Activated CD4-positive, alpha-beta T cell treated with anti-CD3 and anti-CD28 coated beads, Interleukin-2, Interleukin-6, amounts not matched to agents 100 ng/mL and 50 ng/mL, durations not matched to agents 16 hours and 8 hours (primary cell): ENCODE measurements around the gene CYB5B.

ENCODE experiments used
- DNase-seq: peaks from one replicate; pipeline ENCODE4 v3.0.0-alpha.2; 2020

The CYB5B gene

GRCh38 chr16:69490707-69491324 lies 66.4 kb downstream of the CYB5B start:
- no peak for DNase-seq

- DNase-seq, result peak; percentile 51
Measured at GRCh38 chr16:69494991-69495392, 70.6 kb downstream of the CYB5B start.

- DNase-seq, result no peak
Measured at GRCh38 chr16:69495821-69496220, 71.4 kb downstream of the CYB5B start.

GRCh38 chr16:69496376-69496775 lies 72.0 kb downstream of the CYB5B start:
- no peak for DNase-seq

GRCh38 chr16:69496896-69497295 lies 72.5 kb downstream of the CYB5B start:
- no peak for DNase-seq

- DNase-seq, result no peak
Measured at GRCh38 chr16:69497876-69498596, 73.6 kb downstream of the CYB5B start.

- DNase-seq, result no peak
Measured at GRCh38 chr16:69498926-69499325, 74.5 kb downstream of the CYB5B start.

GRCh38 chr16:69499541-69500230 lies 75.3 kb downstream of the CYB5B start:
- DNase-seq, result no peak

- no peak for DNase-seq
Measured at GRCh38 chr16:69500496-69500895, 76.1 kb downstream of the CYB5B start.

- no peak for DNase-seq
Measured at GRCh38 chr16:69501956-69502745, 77.7 kb downstream of the CYB5B start.

GRCh38 chr16:69503244-69503643 lies 78.8 kb downstream of the CYB5B start:
- DNase-seq, result no peak

GRCh38 chr16:69508033-69508755 lies 83.8 kb downstream of the CYB5B start:
- no peak for DNase-seq

GRCh38 chr16:69509125-69509524 lies 84.7 kb downstream of the CYB5B start:
- no peak for DNase-seq

- no peak for DNase-seq
Measured at GRCh38 chr16:69511651-69512050, 87.2 kb downstream of the CYB5B start.

- DNase-seq, result no peak
Measured at GRCh38 chr16:69513180-69513966, 89.0 kb downstream of the CYB5B start.

- DNase-seq, result no peak
Measured at GRCh38 chr16:69514356-69514755, 89.9 kb downstream of the CYB5B start.
